Mucosa of descending colon (tissue), 3 donors: ENCODE data around the gene NCCRP1. TPM values are rescaled to one million over a fixed set of nuclear protein-coding genes. Genes with fewer than 3 reads are reported as not detected.

ENCODE experiments used
- ATAC-seq: fragments of 200-7000 bp; cut with Tn5 transposase; one replicate; pipeline ENCODE4 v1.9.1; 2020; ENCODE audit warnings: mild to moderate bottlenecking, moderate library complexity
- DNase-seq, 3 donors: peaks; one replicate each; pipeline ENCODE4 v3.0.0-alpha.2; 2020
- H3K36me3 ChIP-seq: fragments of 200-600 bp; one replicate; pipeline ENCODE4 v1.8.0; 2021; ENCODE audit warnings: low read depth, mild to moderate bottlenecking
- H3K4me1 ChIP-seq: fragments of 200-600 bp; one replicate; pipeline ENCODE4 v1.8.0; 2021; ENCODE audit warnings: low read depth, mild to moderate bottlenecking
- H3K4me3 ChIP-seq: fragments of 200-600 bp; one replicate; pipeline ENCODE4 v1.8.0; 2021; ENCODE audit warnings: mild to moderate bottlenecking
- H3K9me3 ChIP-seq: fragments of 200-600 bp; one replicate; pipeline ENCODE4 v1.8.0; 2021; ENCODE audit warnings: mild to moderate bottlenecking
- CTCF ChIP-seq: fragments of 200-600 bp; IDR thresholded peaks from one replicate; pipeline ENCODE4 v1.8.0; 2022; ENCODE audit warnings: antibody characterized with exemption, mild to moderate bottlenecking
- intact Hi-C, 2 donors: fragments of 100-400 bp; cut with DNase I in 1 of 2; cut with micrococcal nuclease in 1 of 2; formaldehyde crosslinking; loops; one replicate each; pipeline versions ENCODE4 v1.11.0 to v1.11.1; 2022; cut with DNase I, micrococcal nuclease
- total RNA-seq, 3 donors: library from RNA; stranded (reverse); fragmentation: NEBNext Ultra II Directional in 2 of 3; extraction: Animal tissue kit (Norgen Biotek cat#: 25700) in 2 of 3; gene quantifications; one replicate each; pipeline versions ENCODE4 v1.2.1 to v1.2.4, GENCODE V29; 2021 to 2023
- donor health status: DM: no; HTN: no; CAD: no; lungs with moderate emphysema.
- donor health status: DM: no; HTN: no; CAD: no.
- donor health status: DM: no; HTN: yes; CAD: no.

Gene NCCRP1
- total RNA-seq, 3 donors from 2014 or later: 0.14 TPM; not detected in 2

GRCh38 chr19:39152066-39152465, 44.7 kb upstream of the NCCRP1 start:
- intact Hi-C loops: no loop called here
- DNase-seq (no peak), ATAC-seq (no peak)
- no peak overlapping the region for H3K4me3 ChIP-seq
- H3K36me3 ChIP-seq: no peaks in the 10 kb centered on the region
- TF ChIP-seq CTCF: no peak
- peaks cover 25% of the 10 kb centered on the region for H3K4me1 ChIP-seq
- no peaks in the 10 kb centered on the region for H3K9me3 ChIP-seq

DNA sequence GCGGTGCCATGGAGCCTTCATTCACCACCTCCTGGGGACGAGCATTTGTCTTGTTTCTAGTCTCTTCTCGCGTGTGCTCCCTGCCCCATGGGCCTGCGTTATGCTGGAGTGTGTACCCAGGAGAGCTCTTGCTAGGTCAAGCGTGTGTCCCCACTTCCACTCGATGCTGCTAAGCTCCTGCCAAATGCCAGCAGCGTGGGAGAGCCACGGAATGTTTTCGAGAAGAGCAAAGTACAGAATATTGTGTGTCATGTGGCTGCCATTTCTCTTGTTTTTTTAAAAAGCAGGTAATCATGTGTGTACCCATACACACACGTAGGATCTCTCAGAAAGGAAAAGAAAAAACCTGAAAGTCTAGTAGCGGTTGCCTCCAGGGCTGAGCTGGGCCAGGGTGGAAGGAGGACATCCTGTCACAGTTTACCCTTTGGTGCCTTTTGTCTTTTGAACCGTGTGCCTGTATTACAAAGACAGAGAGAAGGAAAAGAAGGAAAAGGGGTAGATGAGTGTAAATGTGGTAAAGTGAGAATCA, 42.6 kb upstream of the NCCRP1 start:
- DNase-seq: no peak
- Histone ChIP-seq H3K4me3 (no peak overlapping the region), H3K36me3 (no peaks in the 10 kb centered on the region), H3K9me3 (no peaks in the 10 kb centered on the region), H3K4me1 (peaks cover 25% of the 10 kb centered on the region)
- no peak for ATAC-seq
- intact Hi-C loops: no loop called here
- TF ChIP-seq CTCF: no peak

DNA sequence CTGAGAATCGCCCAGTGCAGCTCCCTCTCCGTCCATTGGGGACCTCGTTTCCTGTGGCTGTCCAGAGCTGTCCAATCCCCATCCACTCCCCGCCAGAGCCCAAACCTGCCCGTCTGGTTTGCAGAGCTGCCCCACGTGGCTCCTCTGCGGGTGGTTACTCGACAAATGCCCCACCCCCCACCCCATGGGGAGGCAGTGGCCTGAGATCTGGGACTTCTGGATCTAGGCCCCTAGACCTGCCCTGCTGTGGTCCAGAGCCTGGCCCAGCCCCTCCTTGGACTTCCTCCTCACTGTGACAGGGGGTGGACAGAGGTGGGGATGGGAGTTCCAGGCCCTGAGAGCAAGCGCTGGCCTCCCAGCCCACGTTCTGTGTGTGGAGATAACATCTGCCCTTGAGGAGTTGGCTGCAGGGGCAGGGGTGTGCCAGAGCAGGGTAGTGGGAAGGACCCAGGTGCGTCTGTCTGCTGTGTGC, 42.1 kb upstream of the NCCRP1 start:
- intact Hi-C loops: no loop called here
- peaks cover 25% of the 10 kb centered on the region for H3K4me1 ChIP-seq
- TF ChIP-seq CTCF: no peak
- no peaks in the 10 kb centered on the region for H3K9me3 ChIP-seq
- H3K36me3 ChIP-seq: no peaks in the 10 kb centered on the region
- peak; percentile 55 to 83 (median 71) for DNase-seq
- ATAC-seq: peak; percentile 86
- no peak overlapping the region for H3K4me3 ChIP-seq

DNA sequence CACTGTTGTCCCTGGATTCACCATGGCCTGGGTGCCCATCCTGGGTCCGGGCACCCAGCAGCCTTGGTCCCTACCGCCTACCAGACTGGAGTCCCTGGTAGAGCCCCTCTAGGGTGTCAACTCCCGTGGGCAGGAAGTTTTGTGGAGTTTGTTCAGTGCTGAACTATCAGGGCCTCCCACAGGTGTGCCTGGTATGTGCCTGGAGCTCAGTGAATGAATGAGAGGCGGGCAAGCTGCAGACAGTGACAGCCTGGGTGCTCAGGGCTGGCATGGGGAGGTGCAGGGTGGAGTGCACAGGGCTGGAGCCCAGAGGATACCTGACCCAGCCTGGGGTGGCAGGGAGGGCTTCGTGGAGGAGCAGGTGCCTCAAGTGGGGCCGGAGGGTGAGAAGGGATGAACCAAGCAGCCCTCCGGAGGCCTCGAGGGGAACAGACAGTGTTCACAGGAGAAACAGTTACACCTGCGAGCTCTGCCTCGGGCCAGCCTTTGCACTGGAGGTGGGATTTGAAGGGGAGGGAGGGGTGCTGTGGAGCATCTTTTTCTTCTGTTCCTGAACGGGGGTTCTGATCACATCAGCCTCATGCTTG, 41.6 kb upstream of the NCCRP1 start:
- no peak for TF ChIP-seq CTCF
- intact Hi-C loops: no loop called here
- no peaks in the 10 kb centered on the region for H3K36me3 ChIP-seq
- H3K4me1 ChIP-seq: peaks cover 25% of the 10 kb centered on the region
- H3K4me3 ChIP-seq: no peak overlapping the region
- peak; percentile 21 for ATAC-seq
- DNase-seq: no peak
- H3K9me3 ChIP-seq: no peaks in the 10 kb centered on the region

DNA sequence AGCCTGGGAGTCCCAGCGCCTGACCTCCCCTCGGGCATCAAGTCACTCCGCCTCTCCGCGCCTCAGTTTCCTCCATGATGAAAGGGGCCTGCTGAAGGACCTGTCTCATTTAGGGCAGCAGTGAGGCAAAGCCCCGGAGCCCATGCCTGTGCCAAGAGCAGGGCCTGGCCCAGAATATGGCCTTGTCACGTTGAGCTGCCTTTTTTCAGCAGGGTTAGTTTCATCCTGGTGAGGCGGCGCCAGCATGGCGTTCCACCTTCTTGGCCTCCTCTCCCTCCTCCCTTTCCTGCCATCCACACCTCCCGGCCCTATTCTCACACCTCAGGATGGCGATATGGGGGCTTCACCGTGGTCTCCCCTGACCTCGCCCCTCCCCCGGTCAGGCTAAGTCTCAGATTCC, 41.0 kb upstream of the NCCRP1 start:
- ATAC-seq (no peak), DNase-seq (no peak)
- Histone ChIP-seq H3K9me3 (no peaks in the 10 kb centered on the region), H3K4me3 (no peak overlapping the region), H3K36me3 (no peaks in the 10 kb centered on the region), H3K4me1 (peaks cover 25% of the 10 kb centered on the region)
- intact Hi-C loops: no loop called here
- no peak for TF ChIP-seq CTCF
